Right atrium auricular region (tissue), 2 donors: Measurements from ENCODE around the gene CCDC183. TPM values are rescaled to one million over a fixed set of nuclear protein-coding genes. Genes with fewer than 3 reads are reported as not detected.
"Not testable (repeated sequence)": the region's sequence is repeated elsewhere in the genome, so short reads cannot be mapped to it uniquely, and the experiment has no call there.

Experiments
- DNase-seq: peaks from one replicate; pipeline ENCODE4 v3.0.0-alpha.2; 2019; ENCODE audit warnings: low spot score
- H3K27ac ChIP-seq, 2 donors: fragments of 200-600 bp; sonication (generic); 1 replicate in 1 of 2; 2 replicates in 1 of 2; pipeline ENCODE4 v1.5.1; 2016 to 2019
- H3K27me3 ChIP-seq, 2 donors: fragments of 200-600 bp; sonication (generic); one replicate each; pipeline versions ENCODE4 v1.5.1 to v1.6.0; 2017 to 2019
- H3K36me3 ChIP-seq: fragments of 200-600 bp; sonication (generic); one replicate; pipeline ENCODE4 v1.5.1; 2016
- H3K4me1 ChIP-seq, 2 donors: fragments of 200-600 bp; sonication (generic); one replicate each; pipeline versions ENCODE4 v1.5.1 to v1.6.0; 2017 to 2019
- H3K4me3 ChIP-seq, 2 donors: fragments of 200-600 bp; sonication (generic); 1 replicate in 1 of 2; 2 replicates in 1 of 2; pipeline ENCODE4 v1.5.1; 2017 to 2019; ENCODE audit warnings: mild to moderate bottlenecking in 1 of 2, moderate library complexity in 1 of 2
- H3K9me3 ChIP-seq, 2 donors: fragments of 200-600 bp; sonication (generic); one replicate each; pipeline ENCODE4 v1.5.1; 2019
- total RNA-seq, 2 donors: library from RNA; depleted of rRNA; stranded (reverse); fragments of >200 nt; gene quantifications; one replicate each; pipeline ENCODE4 v1.1.0, GENCODE V29; 2016
- TF ChIP-seq, protein P1 (sequence below), 2 donors: fragments of 200-600 bp; sonication (generic); IDR thresholded peaks; one replicate each; pipeline ENCODE4 v1.5.1; 2019; ENCODE audit warnings: antibody characterized with exemption in 2 of 2

Gene CCDC183
- total RNA-seq, 2 donors from 2014 or later, result 2.3 to 2.5 TPM

DNA sequence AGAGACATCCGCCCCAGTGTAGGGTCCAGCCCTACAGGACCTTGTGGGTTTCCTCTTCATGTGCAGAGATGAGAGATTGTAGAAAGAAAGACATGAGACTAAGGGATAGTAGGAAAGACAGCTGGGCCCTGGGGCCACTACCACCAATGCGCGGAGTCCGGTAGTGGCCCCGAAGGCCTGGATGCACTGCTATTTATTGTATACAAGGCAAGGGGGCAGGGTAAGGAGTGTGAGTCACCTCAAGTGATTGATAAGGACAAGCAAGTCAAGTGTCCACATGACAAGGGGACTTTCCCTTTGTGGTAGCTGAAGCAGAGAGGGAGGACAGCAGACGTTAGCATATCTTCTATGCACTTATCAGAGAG lies 11.2 kb upstream of the CCDC183 start:
- TF ChIP-seq, protein P1, sequence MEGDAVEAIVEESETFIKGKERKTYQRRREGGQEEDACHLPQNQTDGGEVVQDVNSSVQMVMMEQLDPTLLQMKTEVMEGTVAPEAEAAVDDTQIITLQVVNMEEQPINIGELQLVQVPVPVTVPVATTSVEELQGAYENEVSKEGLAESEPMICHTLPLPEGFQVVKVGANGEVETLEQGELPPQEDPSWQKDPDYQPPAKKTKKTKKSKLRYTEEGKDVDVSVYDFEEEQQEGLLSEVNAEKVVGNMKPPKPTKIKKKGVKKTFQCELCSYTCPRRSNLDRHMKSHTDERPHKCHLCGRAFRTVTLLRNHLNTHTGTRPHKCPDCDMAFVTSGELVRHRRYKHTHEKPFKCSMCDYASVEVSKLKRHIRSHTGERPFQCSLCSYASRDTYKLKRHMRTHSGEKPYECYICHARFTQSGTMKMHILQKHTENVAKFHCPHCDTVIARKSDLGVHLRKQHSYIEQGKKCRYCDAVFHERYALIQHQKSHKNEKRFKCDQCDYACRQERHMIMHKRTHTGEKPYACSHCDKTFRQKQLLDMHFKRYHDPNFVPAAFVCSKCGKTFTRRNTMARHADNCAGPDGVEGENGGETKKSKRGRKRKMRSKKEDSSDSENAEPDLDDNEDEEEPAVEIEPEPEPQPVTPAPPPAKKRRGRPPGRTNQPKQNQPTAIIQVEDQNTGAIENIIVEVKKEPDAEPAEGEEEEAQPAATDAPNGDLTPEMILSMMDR (IDR thresholded peaks at IDR 0.05), result no peak
- no peaks in the 10 kb centered on the region for H3K9me3 ChIP-seq
- H3K27ac ChIP-seq, result no peak overlapping the region
- H3K36me3 ChIP-seq, result no peaks in the 10 kb centered on the region
- DNase-seq, result no peak
- no peaks in the 10 kb centered on the region for H3K27me3 ChIP-seq
- no peak overlapping the region for H3K4me3 ChIP-seq
- peaks cover 0 to 25% of the 10 kb centered on the region in 2 donors for H3K4me1 ChIP-seq

DNA sequence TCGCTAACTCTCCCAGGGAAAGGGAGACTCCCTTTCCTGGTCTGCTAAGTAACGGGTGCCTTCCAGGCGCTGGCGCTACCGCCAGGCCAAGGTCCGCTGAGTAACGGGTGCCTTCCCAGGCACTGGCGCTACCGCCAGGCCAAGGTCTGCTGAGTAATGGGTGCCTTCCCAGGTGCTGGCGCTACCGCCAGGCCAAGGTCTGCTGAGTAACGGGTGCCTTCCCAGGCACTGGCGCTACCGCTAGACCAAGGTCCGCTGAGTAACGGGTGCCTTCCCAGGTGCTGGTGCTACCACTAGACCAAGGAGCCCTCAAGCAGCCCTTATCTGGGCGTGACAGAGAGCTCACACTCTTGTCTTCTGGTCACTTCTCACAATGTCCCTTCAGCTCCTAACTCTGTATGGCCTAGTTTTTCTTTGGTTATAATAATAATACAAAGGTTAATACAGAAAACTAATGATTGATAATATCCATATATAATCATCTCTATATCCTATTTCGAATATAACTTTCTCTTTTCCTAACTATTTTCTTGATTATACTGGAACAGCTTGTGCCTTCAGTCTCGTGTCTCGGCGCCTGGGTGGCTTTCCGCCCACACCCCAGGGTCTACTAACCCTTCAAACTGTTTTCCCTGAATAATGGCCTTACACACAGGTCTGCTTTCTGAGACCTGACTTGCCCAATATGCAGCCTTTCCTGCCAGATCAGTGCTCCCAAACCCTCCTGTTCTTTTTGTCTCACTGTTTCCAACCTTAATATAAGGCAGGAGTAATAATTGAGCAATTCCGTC lies 10.4 kb upstream of the CCDC183 start:
- not testable (repeated sequence) for H3K27me3 ChIP-seq, DNase-seq, H3K4me3 ChIP-seq, H3K36me3 ChIP-seq, H3K9me3 ChIP-seq, H3K27ac ChIP-seq
- peaks cover 0 to 31% of the 10 kb centered on the region in 2 donors for H3K4me1 ChIP-seq

DNA sequence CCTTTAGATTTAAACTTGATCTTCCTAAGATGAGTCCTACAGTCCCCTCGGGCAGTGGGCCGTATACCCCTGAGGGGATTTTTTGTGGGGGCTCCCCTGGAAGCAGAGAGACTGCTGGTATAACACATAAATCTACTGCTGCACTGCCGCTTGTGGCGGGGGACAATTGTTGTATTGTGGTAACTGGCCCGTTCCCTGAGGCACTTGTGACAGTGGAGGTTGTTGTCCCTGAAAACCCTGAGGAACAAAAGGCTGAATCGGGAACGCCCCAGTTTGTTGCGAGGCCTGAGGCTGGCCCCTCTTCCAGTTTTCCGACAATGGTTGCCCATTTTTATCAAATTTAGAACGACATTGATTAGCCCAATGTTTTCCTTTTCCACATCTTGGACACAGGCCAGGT lies 9.7 kb upstream of the CCDC183 start:
- Histone ChIP-seq H3K9me3 (no peaks in the 10 kb centered on the region), H3K36me3 (no peaks in the 10 kb centered on the region), H3K27ac (no peak overlapping the region), H3K4me3 (no peak overlapping the region), H3K4me1 (peaks cover 0 to 32% of the 10 kb centered on the region in 2 donors), H3K27me3 (no peaks in the 10 kb centered on the region)
- no peak for DNase-seq
- TF ChIP-seq, protein P1 (IDR thresholded peaks at IDR 0.05), result no peak

DNA sequence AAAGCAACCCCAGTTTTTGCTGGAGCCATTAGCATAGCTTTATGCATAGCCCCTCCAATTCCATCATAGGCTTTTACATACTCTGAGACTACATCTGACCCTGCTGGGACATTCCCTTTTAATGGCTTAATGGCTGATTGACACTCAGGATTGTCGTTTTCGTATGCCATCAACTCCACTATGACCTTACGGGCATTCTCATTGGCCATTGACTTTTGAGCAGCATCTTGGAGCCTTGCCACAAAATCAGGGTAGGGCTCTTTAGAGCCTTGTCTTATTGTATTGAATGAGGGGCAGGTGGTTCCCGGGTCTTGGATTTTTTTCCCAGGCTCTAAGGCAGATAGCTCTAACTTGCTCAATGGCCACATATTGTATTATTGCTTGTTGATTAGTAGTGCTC lies 9.2 kb upstream of the CCDC183 start:
- H3K27ac ChIP-seq, H3K36me3 ChIP-seq, H3K4me3 ChIP-seq, H3K27me3 ChIP-seq, H3K9me3 ChIP-seq, DNase-seq: not testable (repeated sequence)
- H3K4me1 ChIP-seq, result peaks cover 0 to 37% of the 10 kb centered on the region in 2 donors

DNA sequence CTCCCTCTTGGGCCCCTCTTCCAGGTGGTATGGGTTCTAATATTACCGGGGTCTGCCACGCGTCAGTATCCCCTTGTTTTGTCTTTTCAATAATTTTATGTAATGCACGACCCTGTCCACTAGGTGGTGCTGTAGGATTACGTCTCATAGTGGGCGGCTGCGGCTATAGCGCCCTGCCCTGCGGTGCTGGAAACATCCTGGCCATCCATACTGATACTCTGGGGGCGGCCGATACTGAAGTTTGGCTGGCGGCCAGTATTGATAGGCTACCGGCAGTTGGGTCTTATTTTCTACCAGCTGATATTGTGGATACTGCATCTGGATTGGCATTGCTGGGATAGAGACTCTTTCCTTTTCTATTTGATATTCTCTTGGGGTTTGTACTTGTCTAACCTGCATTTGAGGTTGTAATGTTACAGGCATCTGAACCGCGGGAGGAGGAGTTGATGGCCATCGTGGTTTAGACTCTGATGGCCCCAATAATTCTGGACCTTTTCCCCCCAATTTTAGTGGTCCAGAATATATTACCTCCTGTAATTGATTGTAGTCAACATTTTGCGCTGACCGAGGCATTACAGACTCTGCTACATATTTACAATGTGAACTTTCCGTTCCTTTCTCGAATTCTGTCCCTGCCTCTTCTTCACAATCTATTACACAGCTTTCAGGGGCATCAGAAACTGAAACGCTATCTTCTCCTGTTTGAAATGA lies 8.3 kb upstream of the CCDC183 start:
- TF ChIP-seq, protein P1 (IDR thresholded peaks at IDR 0.05), result peak; percentile 87 to 92
- peak; percentile 70 for DNase-seq
- Histone ChIP-seq H3K27ac (peak overlapping the region in 1 of 2 donors; percentile 97), H3K9me3 (no peaks in the 10 kb centered on the region), H3K36me3 (no peaks in the 10 kb centered on the region), H3K27me3 (no peaks in the 10 kb centered on the region), H3K4me1 (peaks cover 0 to 46% of the 10 kb centered on the region in 2 donors), H3K4me3 (no peak overlapping the region)

DNA sequence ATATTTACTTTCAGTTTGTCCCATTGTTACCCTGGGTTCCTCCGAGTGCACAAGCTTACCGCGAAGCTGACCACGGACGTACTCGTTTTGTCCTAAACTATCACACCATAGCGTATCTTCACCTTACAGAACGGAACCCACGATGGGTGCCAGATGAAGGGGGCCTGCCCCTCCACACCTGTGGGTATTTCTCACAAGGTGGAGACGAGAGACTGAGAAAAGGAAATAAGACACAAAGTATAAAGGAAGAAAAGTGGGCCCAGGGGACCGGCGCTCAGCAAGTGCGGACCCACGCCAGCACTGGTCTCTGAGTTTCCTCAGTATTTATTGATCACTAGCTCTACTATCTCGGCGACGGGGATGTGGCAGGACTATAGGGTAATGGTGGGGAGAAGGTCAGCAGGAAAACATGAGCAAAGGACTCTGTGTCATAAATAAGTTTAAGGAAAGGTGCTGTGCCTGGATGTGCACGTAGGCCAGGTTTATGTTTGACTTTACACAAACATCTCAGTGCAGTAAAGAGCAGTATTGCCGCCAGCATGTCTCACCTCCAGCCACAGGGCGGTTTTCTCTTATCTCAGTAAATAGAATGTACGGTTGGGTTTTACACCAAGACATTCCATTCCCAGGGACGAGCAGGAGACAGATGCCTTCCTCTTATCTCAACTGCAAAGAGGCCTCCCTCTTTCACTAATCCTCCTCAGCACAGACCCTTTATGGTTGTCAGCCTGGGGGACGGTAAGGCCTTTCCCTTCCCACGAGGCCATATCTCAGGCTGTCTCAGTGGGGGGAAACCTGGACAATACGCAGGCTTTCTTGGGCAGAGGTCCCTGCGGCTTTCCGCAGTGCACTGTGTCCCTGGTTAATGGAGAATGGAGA lies 7.3 kb upstream of the CCDC183 start:
- H3K4me1 ChIP-seq, result peaks cover 0 to 47% of the 10 kb centered on the region in 2 donors
- not testable (repeated sequence) for DNase-seq, H3K9me3 ChIP-seq, H3K27me3 ChIP-seq, H3K36me3 ChIP-seq, H3K4me3 ChIP-seq
- peak overlapping the region; percentile 97 to 98 for H3K27ac ChIP-seq

DNA sequence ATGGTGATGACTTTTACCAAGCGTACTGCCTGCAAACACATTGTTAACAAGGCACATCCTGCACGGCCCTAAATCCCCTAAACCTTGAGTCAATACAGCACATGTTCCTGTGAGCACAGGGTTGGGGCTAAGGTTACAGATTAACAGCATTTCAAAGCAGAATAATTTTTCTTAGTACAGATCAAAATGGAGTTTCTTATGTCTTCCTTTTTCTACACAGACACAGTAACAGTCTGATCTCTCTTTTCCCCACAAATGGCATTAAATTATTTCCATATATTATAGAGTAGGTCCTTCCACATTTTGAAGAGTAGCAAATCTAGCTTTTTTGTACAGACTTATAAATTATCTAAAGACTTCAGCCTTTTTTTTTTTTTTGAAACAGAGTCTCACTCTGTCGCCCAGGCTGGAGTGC lies 6.6 kb upstream of the CCDC183 start:
- peak overlapping the region; percentile 97 to 98 for H3K27ac ChIP-seq

More for the DNA sequence above, 6.6 kb upstream of the CCDC183 start:
- Histone ChIP-seq H3K9me3 (no peaks in the 10 kb centered on the region), H3K27me3 (no peaks in the 10 kb centered on the region), H3K4me1 (peaks cover 0 to 47% of the 10 kb centered on the region in 2 donors), H3K4me3 (no peak overlapping the region), H3K36me3 (no peaks in the 10 kb centered on the region)
- TF ChIP-seq, protein P1 (IDR thresholded peaks at IDR 0.05), result no peak
- no peak for DNase-seq
